Smooth muscle cell (in vitro differentiated cells): Measurements from ENCODE around the gene TOLLIP. TPM values are rescaled to one million over a fixed set of nuclear protein-coding genes. Genes with fewer than 3 reads are reported as not detected.

Source experiments
- DNase-seq: peaks from one replicate; lab custom pipeline; 2025; ENCODE audit not compliant: unreplicated experiment; lab: John Stamatoyannopoulos, UW
- H2AFZ ChIP-seq: fragments of 200-600 bp; sonication (generic); 2 replicates; pipeline ENCODE4 v1.6.0; 2016; ENCODE audit warnings: antibody characterized with exemption, low read depth, mild to moderate bottlenecking
- H3F3A ChIP-seq: fragments of 200-600 bp; sonication (generic); 2 replicates; pipeline ENCODE4 v1.6.0; 2017; ENCODE audit warnings: antibody characterized with exemption, low read depth
- H3K27ac ChIP-seq: fragments of 200-600 bp; sonication (generic); 2 replicates; pipeline ENCODE4 v1.5.1; 2016; ENCODE audit warnings: low read depth, mild to moderate bottlenecking
- H3K27me3 ChIP-seq: fragments of 200-600 bp; sonication (generic); 2 replicates; pipeline ENCODE4 v1.6.1; 2016; ENCODE audit warnings: low read depth, mild to moderate bottlenecking
- H3K36me3 ChIP-seq: fragments of 200-600 bp; sonication (generic); 2 replicates; pipeline ENCODE4 v1.5.1; 2016; ENCODE audit warnings: low read depth
- H3K4me1 ChIP-seq: fragments of 200-600 bp; sonication (generic); 2 replicates; pipeline ENCODE4 v1.5.1; 2016; ENCODE audit warnings: low read depth
- H3K4me2 ChIP-seq: fragments of 200-600 bp; sonication (generic); 2 replicates; pipeline ENCODE4 v1.6.0; 2016; ENCODE audit warnings: mild to moderate bottlenecking
- H3K4me3 ChIP-seq: fragments of 200-600 bp; sonication (generic); 2 replicates; pipeline ENCODE4 v1.5.1; 2016; ENCODE audit warnings: mild to moderate bottlenecking
- H3K79me2 ChIP-seq: fragments of 200-600 bp; sonication (generic); 2 replicates; pipeline ENCODE4 v1.6.0; 2016; ENCODE audit warnings: low read depth, mild to moderate bottlenecking
- H3K9ac ChIP-seq: fragments of 200-600 bp; sonication (generic); 2 replicates; pipeline ENCODE4 v1.6.0; 2016; ENCODE audit warnings: low read depth
- H3K9me3 ChIP-seq: fragments of 200-600 bp; sonication (generic); replicated peaks from 2 replicates; pipeline ENCODE4 v1.5.1; 2016; ENCODE audit warnings: low read depth
- H4K20me1 ChIP-seq: fragments of 200-600 bp; sonication (generic); 2 replicates; pipeline ENCODE4 v1.6.0; 2016; ENCODE audit warnings: low read depth
- WGBS: methylation state at CpG from one replicate; pipeline ENCODE4 v1.1.7; 2016; ENCODE audit warnings: low lambda C conversion rate; 5-methylcytosine and 5-hydroxymethylcytosine counted together
- polyA plus RNA-seq: library from polyadenylated mRNA; unstranded; fragments of >200 nt; fragmentation: Nextera tagmentation; extraction: Ambion mirVana; gene quantifications from 2 replicates; pipeline ENCODE4 v1.2.1, GENCODE V29; 2016
- total RNA-seq: library from RNA; depleted of rRNA; stranded (reverse); fragments of >200 nt; gene quantifications from 2 replicates; pipeline ENCODE4 v1.2.3, GENCODE V29; 2014
- TF ChIP-seq, protein P1 (sequence below): fragments of 200-600 bp; sonication (generic); IDR thresholded peaks from 2 replicates; pipeline ENCODE4 v1.5.1; 2017; ENCODE audit warnings: borderline replicate concordance, mild to moderate bottlenecking, antibody characterized with exemption; ENCODE audit not compliant: insufficient read depth, poor library complexity, severe bottlenecking

Gene TOLLIP
- total and polyA plus RNA-seq, 2 experiments from 2014 or later = 20.3 to 63.0 TPM

DNA sequence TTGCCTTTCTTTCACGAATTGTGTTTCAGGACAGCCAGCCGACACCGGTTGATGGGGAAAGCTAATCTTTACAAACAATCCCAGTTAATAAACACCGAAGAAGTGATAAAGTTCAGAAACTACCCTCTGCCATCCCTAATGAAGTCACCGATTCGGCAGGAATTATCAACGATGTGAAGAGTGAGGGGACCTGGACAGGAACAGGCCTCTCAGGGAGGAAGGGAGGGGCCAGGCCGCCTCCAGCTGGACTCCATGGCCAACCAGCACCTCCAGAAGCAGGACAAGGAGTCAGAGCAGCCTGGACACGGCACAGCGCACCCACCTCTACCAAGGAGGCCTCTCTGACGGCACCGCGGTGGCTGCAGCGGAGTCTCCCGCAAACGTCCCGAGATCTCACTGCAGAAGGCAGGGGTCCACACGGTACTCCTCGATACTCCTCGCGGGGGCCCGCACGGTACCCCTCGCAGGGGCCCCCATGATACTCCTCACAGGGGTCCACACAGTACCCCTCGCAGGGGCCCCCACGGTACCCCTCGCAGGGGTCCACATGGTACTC lies 3.9 kb downstream of the TOLLIP start:
- Histone ChIP-seq H2AFZ (no peak overlapping the region), H3K36me3 (no peaks in the 10 kb centered on the region), H3K9me3 (no peaks in the 10 kb centered on the region), H3K4me2 (no peak overlapping the region), H3K79me2 (peaks cover 88% of the 10 kb centered on the region), H3K9ac (no peak overlapping the region), H3K27ac (no peak overlapping the region), H3F3A (no peaks in the 10 kb centered on the region), H3K4me3 (no peak overlapping the region), H3K27me3 (no peaks in the 10 kb centered on the region), H4K20me1 (peaks cover 83% of the 10 kb centered on the region), H3K4me1 (peaks cover 4% of the 10 kb centered on the region)
- 94% methylated on average over 22 of the region's 27 CpGs for WGBS
- TF ChIP-seq, protein P1, sequence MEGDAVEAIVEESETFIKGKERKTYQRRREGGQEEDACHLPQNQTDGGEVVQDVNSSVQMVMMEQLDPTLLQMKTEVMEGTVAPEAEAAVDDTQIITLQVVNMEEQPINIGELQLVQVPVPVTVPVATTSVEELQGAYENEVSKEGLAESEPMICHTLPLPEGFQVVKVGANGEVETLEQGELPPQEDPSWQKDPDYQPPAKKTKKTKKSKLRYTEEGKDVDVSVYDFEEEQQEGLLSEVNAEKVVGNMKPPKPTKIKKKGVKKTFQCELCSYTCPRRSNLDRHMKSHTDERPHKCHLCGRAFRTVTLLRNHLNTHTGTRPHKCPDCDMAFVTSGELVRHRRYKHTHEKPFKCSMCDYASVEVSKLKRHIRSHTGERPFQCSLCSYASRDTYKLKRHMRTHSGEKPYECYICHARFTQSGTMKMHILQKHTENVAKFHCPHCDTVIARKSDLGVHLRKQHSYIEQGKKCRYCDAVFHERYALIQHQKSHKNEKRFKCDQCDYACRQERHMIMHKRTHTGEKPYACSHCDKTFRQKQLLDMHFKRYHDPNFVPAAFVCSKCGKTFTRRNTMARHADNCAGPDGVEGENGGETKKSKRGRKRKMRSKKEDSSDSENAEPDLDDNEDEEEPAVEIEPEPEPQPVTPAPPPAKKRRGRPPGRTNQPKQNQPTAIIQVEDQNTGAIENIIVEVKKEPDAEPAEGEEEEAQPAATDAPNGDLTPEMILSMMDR = no peak
- DNase-seq = no peak

DNA sequence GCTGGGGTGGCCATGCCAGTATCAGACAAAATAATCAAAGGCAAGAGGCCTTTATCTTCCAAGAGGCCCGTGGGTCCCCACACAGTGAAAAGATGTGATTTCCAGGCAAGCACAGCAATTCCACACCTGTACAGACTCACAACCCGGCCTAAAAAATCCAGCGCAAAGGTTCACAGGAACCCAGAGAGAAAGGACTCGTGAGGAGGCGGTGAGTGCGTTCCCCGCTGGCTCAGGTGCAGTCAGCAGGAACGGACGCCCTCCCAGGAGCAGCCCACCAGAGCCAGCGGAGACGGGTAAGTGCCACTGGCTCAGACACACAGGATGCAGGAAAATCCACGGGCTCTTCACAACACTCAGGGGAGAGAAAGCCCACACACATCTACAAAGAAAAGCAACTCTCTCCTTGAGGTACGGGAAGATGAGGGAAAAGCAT lies 4.4 kb downstream of the TOLLIP start:
- H3K36me3 ChIP-seq = no peaks in the 10 kb centered on the region
- no peaks in the 10 kb centered on the region for H3K27me3 ChIP-seq
- TF ChIP-seq, protein P1 = no peak
- no peak overlapping the region for H3K9ac ChIP-seq
- WGBS = 95% methylated on average over 13 of the region's 13 CpGs
- peaks cover 4% of the 10 kb centered on the region for H3K4me1 ChIP-seq
- no peaks in the 10 kb centered on the region for H3F3A ChIP-seq
- no peak overlapping the region for H3K27ac ChIP-seq
- peaks cover 93% of the 10 kb centered on the region for H3K79me2 ChIP-seq
- H3K9me3 ChIP-seq = no peaks in the 10 kb centered on the region
- no peak overlapping the region for H3K4me3 ChIP-seq
- no peak overlapping the region for H3K4me2 ChIP-seq
- H2AFZ ChIP-seq = no peak overlapping the region
- DNase-seq = no peak
- H4K20me1 ChIP-seq = peaks cover 88% of the 10 kb centered on the region

DNA sequence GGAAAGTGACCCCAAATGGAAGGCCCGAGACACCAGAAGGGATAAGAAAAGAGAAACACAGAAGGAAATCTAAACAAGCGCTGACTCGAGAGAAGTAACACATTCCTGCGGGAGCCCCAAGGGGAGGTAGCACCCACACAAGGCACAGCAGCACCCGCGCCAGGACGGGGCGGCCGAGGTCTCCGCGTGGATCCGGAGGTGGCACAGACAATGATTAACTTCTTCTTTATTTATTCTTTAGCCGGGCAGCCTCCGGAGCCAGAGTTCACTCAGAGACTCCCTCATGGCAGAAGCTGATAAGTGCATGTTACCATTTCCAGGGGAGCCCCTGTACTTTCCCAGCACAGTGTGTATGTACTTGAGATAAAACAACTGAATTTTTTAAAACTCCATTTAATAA lies 5.1 kb downstream of the TOLLIP start:
- Histone ChIP-seq H3K79me2 (peaks cover 99% of the 10 kb centered on the region), H3K27ac (no peak overlapping the region), H2AFZ (no peak overlapping the region), H3K9me3 (no peaks in the 10 kb centered on the region), H3K36me3 (no peaks in the 10 kb centered on the region), H3F3A (no peaks in the 10 kb centered on the region), H3K27me3 (no peaks in the 10 kb centered on the region), H3K4me3 (no peak overlapping the region), H3K4me1 (peaks cover 4% of the 10 kb centered on the region), H4K20me1 (peaks cover 95% of the 10 kb centered on the region), H3K4me2 (no peak overlapping the region), H3K9ac (no peak overlapping the region)
- no peak for DNase-seq
- TF ChIP-seq, protein P1 = no peak
- WGBS = 83% methylated on average over 14 of the region's 14 CpGs

DNA sequence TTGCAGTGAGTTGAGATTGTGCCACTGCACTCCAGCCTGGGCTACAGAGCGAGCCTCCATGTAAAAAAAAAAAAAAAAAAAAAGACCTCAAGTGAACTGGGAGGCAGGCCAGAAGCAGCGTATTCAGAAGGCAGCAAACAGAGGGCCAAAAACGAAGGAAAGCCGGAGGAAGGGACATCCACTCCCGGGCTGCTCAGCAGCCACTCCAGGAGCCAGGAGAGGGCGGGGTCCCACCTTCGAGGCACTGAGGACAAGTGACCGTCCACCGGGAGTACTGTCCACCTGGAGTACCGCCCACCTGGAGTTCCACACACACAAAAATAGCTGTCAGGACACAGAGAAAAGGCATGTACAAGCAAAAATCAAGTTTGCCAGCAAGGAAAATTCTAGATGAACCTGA lies 5.5 kb downstream of the TOLLIP start:
- Histone ChIP-seq H3K27ac (no peak overlapping the region), H3K9ac (no peak overlapping the region), H3K4me1 (peaks cover 4% of the 10 kb centered on the region), H2AFZ (no peak overlapping the region), H3K36me3 (no peaks in the 10 kb centered on the region), H3K9me3 (no peaks in the 10 kb centered on the region), H4K20me1 (peaks cover 99% of the 10 kb centered on the region), H3K4me2 (no peak overlapping the region), H3K4me3 (no peak overlapping the region), H3K79me2 (peaks cover 98% of the 10 kb centered on the region), H3F3A (no peaks in the 10 kb centered on the region), H3K27me3 (no peaks in the 10 kb centered on the region)
- DNase-seq = no peak
- TF ChIP-seq, protein P1 = no peak
- WGBS = 94% methylated on average over 10 of the region's 10 CpGs
